Amygdala (tissue), 56 donors: ENCODE measurements around the gene C2orf66.

Source experiments
- DNase-seq, 56 donors: peaks; one replicate each; lab custom pipeline; 2025; lab: John Stamatoyannopoulos, UW

C2orf66 gene

GRCh38 chr2:196809260-196809659 lies at the start of gene C2orf66:
Gene C2orf66 (minus strand): TSS chr2:196809355. CDS start chr2:196809336, 19 bp downstream.
- no peak for DNase-seq

GRCh38 chr2:196854629-196855028 lies 45.5 kb upstream of the C2orf66 start:
- DNase-seq = no peak

DNA sequence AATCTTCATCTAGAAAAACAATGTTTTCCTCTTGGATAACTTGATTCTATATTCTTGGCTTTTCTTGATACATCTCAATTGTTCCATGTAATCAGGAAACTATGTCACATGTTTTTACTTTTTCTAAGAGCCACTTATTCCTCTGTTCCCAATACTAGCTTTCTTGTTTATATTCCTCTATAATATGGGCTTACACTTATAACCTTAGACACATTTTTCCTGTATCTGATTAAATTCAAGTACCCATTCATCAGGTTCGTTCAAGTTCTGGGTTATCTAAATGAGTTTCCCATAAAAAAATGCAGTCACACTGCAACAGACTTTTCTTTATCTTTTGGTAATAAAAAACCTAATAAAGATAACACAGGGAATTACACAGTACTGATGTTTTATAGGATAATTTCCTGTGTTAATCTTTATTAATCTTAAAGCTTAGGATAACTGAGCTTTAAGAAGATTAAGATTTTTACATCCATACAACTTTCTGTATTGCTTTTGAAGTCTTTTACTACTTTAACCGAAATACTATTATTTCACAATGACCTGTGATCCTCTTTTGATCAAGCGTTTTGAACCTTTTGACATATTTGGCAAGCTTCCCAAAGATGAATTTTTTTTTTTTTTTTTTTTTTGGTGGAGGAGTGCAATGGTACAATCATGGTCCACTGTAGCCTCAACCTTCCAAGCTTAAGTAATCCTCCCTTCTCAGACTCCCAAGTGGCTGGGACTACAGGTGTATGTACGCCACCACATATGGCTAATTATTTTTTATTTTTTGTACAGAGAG lies 44.3 kb upstream of the C2orf66 start:
- DNase-seq = no peak

- no peak for DNase-seq
Measured at GRCh38 chr2:196851088-196851487, 41.9 kb upstream of the C2orf66 start.

- peak in 13 of 56 donors; percentile 1 to 25 (median 4) for DNase-seq
Measured at GRCh38 chr2:196849895-196850294, 40.7 kb upstream of the C2orf66 start.

- DNase-seq = no peak
Measured at GRCh38 chr2:196846295-196846694, 37.1 kb upstream of the C2orf66 start.

GRCh38 chr2:196845371-196845770 lies 36.2 kb upstream of the C2orf66 start:
- no peak for DNase-seq

DNA sequence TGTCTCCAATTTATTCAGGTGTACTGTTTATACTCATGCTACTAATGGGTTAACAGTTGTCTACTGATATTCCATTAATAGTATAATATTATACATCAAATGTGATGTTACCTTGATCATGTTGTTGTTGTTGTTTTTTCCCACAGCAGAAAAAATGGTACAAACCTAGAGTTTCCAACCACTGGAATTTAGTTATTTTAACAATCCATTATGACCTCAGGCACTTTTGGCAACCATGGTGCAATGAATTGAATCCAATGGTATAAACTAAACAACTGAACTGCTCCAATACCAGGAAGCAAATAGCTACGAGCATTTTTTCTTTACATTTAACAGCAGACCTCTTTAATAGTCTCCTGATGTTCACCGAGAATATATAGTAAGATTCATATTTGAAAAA lies 31.0 kb upstream of the C2orf66 start:
- no peak for DNase-seq

DNA sequence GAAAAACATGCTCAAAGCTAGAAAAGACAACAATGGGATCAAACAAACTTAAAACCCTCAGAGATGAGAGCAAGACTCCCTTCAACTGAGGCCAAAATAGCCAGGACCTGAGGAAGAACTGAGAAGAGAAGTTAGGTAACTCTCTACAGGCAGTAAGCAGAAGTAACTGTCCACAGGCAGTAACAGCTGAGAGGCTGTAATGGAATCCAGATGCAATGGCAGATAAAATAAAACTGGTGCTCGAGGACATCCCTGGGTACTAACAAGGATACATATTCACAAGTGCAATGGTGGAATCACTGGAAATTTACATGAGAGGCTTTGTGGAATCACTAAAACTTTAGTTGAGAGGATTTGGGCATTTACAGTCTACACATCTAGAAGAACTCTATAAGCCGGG lies 30.4 kb upstream of the C2orf66 start:
- DNase-seq = no peak

DNA sequence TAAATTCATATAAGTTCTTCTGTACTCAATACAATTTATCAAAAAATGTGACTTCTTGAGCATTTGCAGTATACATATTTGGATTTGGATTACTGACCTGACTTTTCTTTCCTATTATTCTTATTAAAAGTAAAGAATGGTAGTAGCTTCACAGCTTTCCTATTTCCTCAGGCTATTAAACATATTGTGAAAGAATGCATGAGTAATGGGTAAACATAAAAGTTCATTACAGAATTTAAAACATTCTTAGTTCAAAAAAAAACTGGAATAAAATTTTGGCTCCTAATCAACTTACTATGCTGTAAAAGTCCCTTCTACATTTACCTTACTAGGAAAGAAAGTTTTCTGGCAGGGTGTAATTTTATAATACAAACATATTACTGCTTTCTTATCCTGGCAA lies 27.3 kb upstream of the C2orf66 start:
- DNase-seq = no peak

DNA sequence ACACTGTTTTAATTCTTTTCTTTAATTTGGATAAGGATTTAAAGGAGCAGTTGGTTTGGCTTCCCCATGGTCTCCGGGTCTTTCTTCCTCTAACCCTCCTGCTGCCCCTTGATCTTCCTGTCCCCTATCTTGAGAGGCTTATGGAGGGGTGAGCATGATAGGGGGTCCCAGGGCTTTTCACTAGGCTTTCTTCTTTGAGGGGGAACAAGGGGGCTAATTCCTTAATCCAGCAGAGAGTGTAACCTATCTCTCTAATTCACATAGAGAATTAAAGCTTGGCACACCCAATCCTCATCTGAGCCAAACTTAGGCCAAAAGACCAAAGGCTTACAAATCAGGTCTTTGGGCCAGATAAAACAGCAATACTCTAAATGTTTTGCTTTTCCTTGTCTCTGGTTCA lies 21.5 kb upstream of the C2orf66 start:
- DNase-seq = no peak

DNA sequence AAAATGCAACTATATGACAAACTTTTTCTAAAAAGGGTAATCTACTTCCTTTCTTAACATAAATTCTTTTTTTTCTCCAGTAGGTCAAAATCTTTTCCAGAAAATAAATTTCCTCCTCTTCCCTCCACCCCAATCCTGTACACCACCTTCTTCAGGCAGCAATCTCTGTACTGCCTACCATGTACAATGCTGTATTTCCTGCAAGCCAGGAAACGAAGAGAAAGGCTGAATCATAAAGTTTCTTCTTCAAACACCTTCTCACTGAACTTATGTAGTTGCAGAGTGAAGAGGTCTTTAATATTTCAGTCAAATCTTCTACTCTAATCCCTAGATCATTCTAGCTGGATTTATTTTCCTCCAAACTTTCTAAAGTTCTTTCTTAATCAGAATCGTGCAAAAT lies 18.2 kb upstream of the C2orf66 start:
- DNase-seq = no peak

DNA sequence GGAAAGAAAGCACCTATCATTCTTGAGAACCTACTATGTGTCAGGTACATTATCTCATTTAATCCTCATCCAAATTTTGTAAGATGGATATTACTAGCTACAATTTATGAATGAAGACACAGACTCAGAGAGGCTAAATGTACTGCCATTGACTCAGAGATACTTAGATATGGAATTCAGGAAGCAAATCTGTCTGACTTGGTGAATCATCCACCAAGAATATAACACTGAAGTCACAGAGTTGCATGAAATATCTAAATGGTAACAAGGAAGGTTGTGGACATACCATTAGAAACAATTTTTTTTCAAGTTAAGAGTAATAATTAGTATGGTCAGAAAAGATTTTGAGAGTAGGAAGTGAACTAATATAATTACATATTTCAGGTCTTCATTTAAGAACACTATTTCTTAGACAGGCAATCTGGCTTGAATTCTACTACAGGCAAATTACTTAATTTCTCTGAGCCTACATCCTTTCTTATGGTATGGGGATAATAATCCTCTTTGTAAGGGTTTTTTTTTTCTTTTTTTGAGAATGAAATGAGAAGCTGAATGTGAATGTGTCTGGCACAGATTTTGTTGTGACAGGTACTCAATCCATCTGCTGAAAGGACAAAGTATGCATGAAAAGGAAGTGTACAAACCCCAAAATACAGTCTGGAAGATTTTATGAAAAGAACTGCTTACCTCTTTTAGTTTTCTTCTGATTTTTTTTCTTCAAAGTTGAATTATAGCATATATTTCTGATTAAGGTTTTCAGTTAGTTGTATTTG lies 14.8 kb upstream of the C2orf66 start:
- no peak for DNase-seq

DNA sequence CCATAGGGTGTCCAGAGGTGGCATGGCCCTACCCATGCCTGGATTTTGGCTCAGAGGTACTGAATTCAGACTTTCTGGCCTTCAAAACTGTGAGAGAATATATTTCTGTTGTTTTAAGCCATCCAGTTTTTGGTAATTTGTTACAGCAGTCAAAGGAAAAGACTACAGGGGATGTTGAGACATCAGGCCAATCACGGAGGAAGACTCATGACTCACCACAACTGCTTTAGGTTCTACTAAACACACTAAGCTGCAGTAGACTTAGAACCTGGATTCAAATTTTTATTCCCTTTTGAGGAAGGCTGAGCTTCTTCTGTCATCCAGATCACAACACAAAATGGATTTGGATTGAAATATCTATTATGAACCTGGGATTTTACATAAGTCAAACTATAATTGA lies 12.0 kb upstream of the C2orf66 start:
- DNase-seq = no peak

DNA sequence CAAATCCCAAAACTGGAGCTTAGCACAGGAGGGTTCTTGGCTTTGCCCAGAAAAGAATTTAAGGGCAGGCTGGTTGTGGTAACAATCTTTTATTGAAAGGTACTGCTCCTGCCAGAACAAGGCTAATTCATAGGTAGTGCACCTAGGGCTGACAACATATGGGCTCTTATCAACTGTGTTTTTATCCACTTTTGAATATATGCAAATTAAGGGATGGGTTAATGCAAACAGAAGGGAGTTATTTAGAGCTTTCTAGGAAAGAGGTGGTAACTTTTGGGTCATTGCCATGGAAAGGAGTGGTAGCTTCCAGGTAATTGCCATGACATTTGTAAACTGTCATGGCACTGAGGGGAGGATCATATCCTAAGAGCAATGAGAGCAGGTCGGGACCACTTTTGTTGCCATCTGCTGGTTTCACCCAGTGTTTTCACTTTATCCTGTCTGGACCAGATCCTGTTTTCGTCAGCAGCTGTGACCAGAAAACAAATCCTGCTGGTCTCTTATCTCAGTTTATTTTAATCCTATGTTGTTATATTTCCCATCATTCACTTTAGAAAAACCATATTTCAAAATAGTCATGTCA lies 981 bp downstream of the C2orf66 start:
- no peak for DNase-seq

GRCh38 chr2:196804381-196804780 lies 4.8 kb downstream of the C2orf66 start:
- no peak for DNase-seq

GRCh38 chr2:196802401-196802800 lies 6.8 kb downstream of the C2orf66 start:
- no peak for DNase-seq

GRCh38 chr2:196801674-196802261 lies 7.4 kb downstream of the C2orf66 start:
- no peak for DNase-seq

GRCh38 chr2:196798980-196799379 lies 10.2 kb downstream of the C2orf66 start:
- no peak for DNase-seq

GRCh38 chr2:196792865-196793264 lies 16.3 kb downstream of the C2orf66 start:
- DNase-seq = no peak

DNA sequence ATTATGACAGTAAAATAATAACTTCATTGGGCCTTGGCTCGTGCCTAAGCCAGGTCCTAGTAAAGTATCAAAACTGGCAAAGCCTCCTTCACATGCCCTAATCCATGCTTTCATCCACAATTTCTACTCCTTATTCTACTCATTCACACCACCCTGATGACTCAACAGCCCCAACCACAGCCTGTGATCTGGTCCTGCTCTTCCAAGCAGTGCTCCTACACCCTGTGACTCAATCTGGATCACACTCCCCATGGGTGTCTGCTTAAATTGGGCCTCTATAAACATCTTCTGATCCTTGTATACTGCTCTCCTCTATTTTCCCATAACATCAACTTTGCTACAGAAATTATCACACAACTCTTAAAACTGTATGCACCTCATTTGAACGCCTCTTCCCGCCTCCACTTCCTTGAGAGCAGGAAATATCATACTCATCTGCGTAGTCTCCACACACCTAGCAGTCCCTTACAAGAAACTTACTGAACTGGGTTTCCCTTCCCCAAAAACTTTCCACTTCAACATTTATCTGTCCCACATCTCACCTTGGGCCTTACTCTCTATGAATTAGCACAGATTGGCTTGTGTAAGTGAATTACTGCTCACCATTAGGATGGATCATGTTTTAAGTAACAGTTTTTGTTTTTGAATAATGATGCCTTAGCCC lies 25.6 kb downstream of the C2orf66 start:
- no peak for DNase-seq
